ENCODE data around the gene IQCH. TPM values are rescaled to one million over a fixed set of nuclear protein-coding genes. Genes with fewer than 3 reads are reported as not detected.
"Not testable (repeated sequence)": the region's sequence is repeated elsewhere in the genome, so short reads cannot be mapped to it uniquely, and the experiment has no call there.

The IQCH gene
- total RNA-seq, 1 experiment from 2014 or later, result 1.1 TPM

DNA sequence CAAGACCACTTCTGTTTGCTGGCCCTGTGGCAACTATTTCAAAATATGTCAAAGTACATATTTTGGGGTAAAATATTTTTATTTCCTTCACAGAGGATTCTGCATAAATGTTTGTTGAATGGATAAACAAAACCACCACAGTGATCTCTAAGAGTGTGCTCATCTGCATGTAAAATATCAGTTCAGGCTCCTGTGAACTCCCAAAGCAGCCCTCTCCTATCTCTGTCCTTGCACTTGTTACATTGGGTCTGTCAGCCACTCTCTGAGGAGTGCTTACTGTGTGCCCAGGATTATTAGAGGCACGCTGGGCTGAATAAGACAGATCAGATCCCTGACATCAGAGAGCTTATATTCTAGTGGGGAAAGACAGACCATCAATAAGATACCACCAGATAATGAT, 27.1 kb downstream of the IQCH start:
- Histone ChIP-seq H3K23ac (ENCODE audit: insufficient read length, low read depth, low read length) (no peak overlapping the region), H4K91ac (ENCODE audit: insufficient read length, low read depth, low read length) (no peak overlapping the region), H3K79me1 (ENCODE audit: insufficient read depth, low read depth, low read length, poor library complexity, severe bottlenecking) (no peaks in the 10 kb centered on the region), H3K9me3 (ENCODE audit: control insufficient read depth, low read depth, low read length) (no peaks in the 10 kb centered on the region), H3K9ac (ENCODE audit: extremely low read depth, insufficient read length, low read length) (no peak overlapping the region), H3K79me2 (ENCODE audit: insufficient read depth, low read length) (no peaks in the 10 kb centered on the region), H3K4ac (ENCODE audit: low read depth, low read length) (no peak overlapping the region), H3K4me2 (ENCODE audit: insufficient read depth, insufficient read length, low read length) (no peak overlapping the region), H2AK5ac (ENCODE audit: insufficient read length, low read length) (no peak overlapping the region), H3K27ac (ENCODE audit: insufficient read length, low read depth, low read length) (no peak overlapping the region), H3K14ac (ENCODE audit: insufficient read depth, low read length) (no peak overlapping the region), H3K56ac (ENCODE audit: insufficient read length, low read depth, low read length) (no peak overlapping the region), H2BK20ac (ENCODE audit: low read depth, low read length, poor library complexity, severe bottlenecking) (no peak overlapping the region), H2BK15ac (ENCODE audit: low read depth, low read length) (no peak overlapping the region), H3K23me2 (ENCODE audit: insufficient read length, low read depth, low read length, poor library complexity, severe bottlenecking) (no peaks in the 10 kb centered on the region), H4K8ac (replicated peaks; ENCODE audit: insufficient read length, low read depth, low read length) (no peak overlapping the region), H3K4me1 (ENCODE audit: insufficient read depth, low read length) (peaks cover 3% of the 10 kb centered on the region; the same call in 1 of the 2 replicates), H2AFZ (ENCODE audit: low read length) (no peak overlapping the region), H2BK12ac (ENCODE audit: insufficient read length, low read depth, low read length) (no peak overlapping the region), H3K27me3 (ENCODE audit: insufficient read depth, low read length) (no peaks in the 10 kb centered on the region), H4K5ac (ENCODE audit: insufficient read length, low read depth, low read length) (no peak overlapping the region), H3K18ac (ENCODE audit: insufficient read length, low read depth, low read length) (no peak overlapping the region), H4K20me1 (ENCODE audit: control insufficient read depth, insufficient read depth, insufficient read length) (no peaks in the 10 kb centered on the region), H2BK5ac (ENCODE audit: insufficient read length, low read length) (no peak overlapping the region), H3T11ph (ENCODE audit: low read length) (no peak overlapping the region), H2BK120ac (ENCODE audit: low read depth, low read length, poor library complexity, severe bottlenecking) (no peak overlapping the region)
- Mint-ChIP-seq H3K27ac (no peak overlapping the region), H3K4me1 (peaks cover 18 to 21% of the 10 kb centered on the region in 2 experiments), H3K9me3 (peaks cover 4 to 10% of the 10 kb centered on the region in 2 experiments; a peak in 4 of 5 replicates), H3K36me3 (ENCODE audit: insufficient read depth in 1 of 3, low read depth in 3 of 3) (peaks cover 0 to 4% (median 2%) of the 10 kb centered on the region in 3 experiments; a peak in 2 of 7 replicates), H3K27me3 (ENCODE audit: low read depth) (no peaks in the 10 kb centered on the region; the same call in 1 of the 2 replicates), H3K4me3 (no peak overlapping the region)
- TF ChIP-seq, protein P1, sequence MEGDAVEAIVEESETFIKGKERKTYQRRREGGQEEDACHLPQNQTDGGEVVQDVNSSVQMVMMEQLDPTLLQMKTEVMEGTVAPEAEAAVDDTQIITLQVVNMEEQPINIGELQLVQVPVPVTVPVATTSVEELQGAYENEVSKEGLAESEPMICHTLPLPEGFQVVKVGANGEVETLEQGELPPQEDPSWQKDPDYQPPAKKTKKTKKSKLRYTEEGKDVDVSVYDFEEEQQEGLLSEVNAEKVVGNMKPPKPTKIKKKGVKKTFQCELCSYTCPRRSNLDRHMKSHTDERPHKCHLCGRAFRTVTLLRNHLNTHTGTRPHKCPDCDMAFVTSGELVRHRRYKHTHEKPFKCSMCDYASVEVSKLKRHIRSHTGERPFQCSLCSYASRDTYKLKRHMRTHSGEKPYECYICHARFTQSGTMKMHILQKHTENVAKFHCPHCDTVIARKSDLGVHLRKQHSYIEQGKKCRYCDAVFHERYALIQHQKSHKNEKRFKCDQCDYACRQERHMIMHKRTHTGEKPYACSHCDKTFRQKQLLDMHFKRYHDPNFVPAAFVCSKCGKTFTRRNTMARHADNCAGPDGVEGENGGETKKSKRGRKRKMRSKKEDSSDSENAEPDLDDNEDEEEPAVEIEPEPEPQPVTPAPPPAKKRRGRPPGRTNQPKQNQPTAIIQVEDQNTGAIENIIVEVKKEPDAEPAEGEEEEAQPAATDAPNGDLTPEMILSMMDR (conservative IDR thresholded peaks at IDR 0.05), result no peak
- no CpG with 5 or more reads among the region's 1 CpG for WGBS (ENCODE audit: extremely low coverage, insufficient read length, low lambda C conversion rate)
- DNase-seq, result no peak

DNA sequence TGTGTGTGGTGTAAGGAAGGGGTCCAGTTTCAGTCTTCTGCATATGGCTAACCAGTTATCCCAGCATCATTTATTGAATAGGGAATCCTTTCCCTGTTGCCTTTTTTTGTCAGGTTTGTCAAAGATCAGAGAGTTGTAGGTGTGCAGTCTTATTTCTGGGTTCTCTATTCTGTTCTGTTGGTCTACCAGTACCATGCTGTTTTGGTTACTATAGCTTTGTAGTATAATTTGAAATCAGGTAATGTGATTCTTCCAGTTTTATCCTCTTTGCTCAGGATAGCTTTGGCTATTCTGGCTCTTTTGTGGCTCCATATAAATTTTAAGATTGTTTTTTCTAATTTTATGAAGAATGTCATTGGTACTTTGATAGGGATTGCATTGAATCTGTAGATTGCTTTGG, 31.0 kb downstream of the IQCH start:
- H3K18ac ChIP-seq (ENCODE audit: insufficient read length, low read depth, low read length); H2BK120ac ChIP-seq (ENCODE audit: low read depth, low read length, poor library complexity, severe bottlenecking); H3K27me3 Mint-ChIP-seq (ENCODE audit: low read depth); H2BK15ac ChIP-seq (ENCODE audit: low read depth, low read length); H3K4me1 ChIP-seq (ENCODE audit: insufficient read depth, low read length); H3K4me2 ChIP-seq (ENCODE audit: insufficient read depth, insufficient read length, low read length); H3T11ph ChIP-seq (ENCODE audit: low read length); H2AFZ ChIP-seq (ENCODE audit: low read length); H4K8ac ChIP-seq (replicated peaks; ENCODE audit: insufficient read length, low read depth, low read length); H3K56ac ChIP-seq (ENCODE audit: insufficient read length, low read depth, low read length); H3K9me3 ChIP-seq (ENCODE audit: control insufficient read depth, low read depth, low read length); H2BK12ac ChIP-seq (ENCODE audit: insufficient read length, low read depth, low read length); H3K23me2 ChIP-seq (ENCODE audit: insufficient read length, low read depth, low read length, poor library complexity, severe bottlenecking); H3K23ac ChIP-seq (ENCODE audit: insufficient read length, low read depth, low read length); H3K4ac ChIP-seq (ENCODE audit: low read depth, low read length); H3K27ac Mint-ChIP-seq; H3K79me2 ChIP-seq (ENCODE audit: insufficient read depth, low read length); H3K27me3 ChIP-seq (ENCODE audit: insufficient read depth, low read length); H3K9ac ChIP-seq (ENCODE audit: extremely low read depth, insufficient read length, low read length); H2BK5ac ChIP-seq (ENCODE audit: insufficient read length, low read length); H3K4me3 Mint-ChIP-seq; H4K20me1 ChIP-seq (ENCODE audit: control insufficient read depth, insufficient read depth, insufficient read length); H4K91ac ChIP-seq (ENCODE audit: insufficient read length, low read depth, low read length); H3K14ac ChIP-seq (ENCODE audit: insufficient read depth, low read length); H2AK5ac ChIP-seq (ENCODE audit: insufficient read length, low read length); H4K5ac ChIP-seq (ENCODE audit: insufficient read length, low read depth, low read length); H3K36me3 Mint-ChIP-seq (ENCODE audit: insufficient read depth in 1 of 3, low read depth in 3 of 3); DNase-seq; H3K27ac ChIP-seq (ENCODE audit: insufficient read length, low read depth, low read length); H2BK20ac ChIP-seq (ENCODE audit: low read depth, low read length, poor library complexity, severe bottlenecking); H3K79me1 ChIP-seq (ENCODE audit: insufficient read depth, low read depth, low read length, poor library complexity, severe bottlenecking): not testable (repeated sequence)
- Mint-ChIP-seq H3K9me3 (peaks cover 4 to 10% of the 10 kb centered on the region in 2 experiments; a peak in 4 of 5 replicates), H3K4me1 (peaks cover 11 to 15% of the 10 kb centered on the region in 2 experiments)

All from H9 (cell line).